ENCODE data around the gene SGMS1. TPM values are rescaled to one million over a fixed set of nuclear protein-coding genes. Genes with fewer than 3 reads are reported as not detected.
"Not testable (repeated sequence)": the region's sequence is repeated elsewhere in the genome, so short reads cannot be mapped to it uniquely, and the experiment has no call there.

SGMS1 gene
- total RNA-seq, 4 donors from 2014 or later, result 80.8 to 98.9 (median 90.7) TPM

- TF ChIP-seq POLR2A (IDR thresholded peaks at IDR 0.05), result no peak
- no peak for TF ChIP-seq CTCF (IDR thresholded peaks at IDR 0.05)
- no peak overlapping the region for H3K27ac ChIP-seq
Measured at GRCh38 chr10:50358411-50358810, 265.3 kb downstream of the SGMS1 start.

GRCh38 chr10:50356481-50356832 lies 267.3 kb downstream of the SGMS1 start:
- intact Hi-C loops (cut with DNase I); H3K4me3 ChIP-seq (replicated peaks in 1 of 3); H3K27ac ChIP-seq; DNase-seq; H3K27me3 ChIP-seq; H3K4me1 ChIP-seq; H3K36me3 ChIP-seq; H3K9me3 ChIP-seq: not testable (repeated sequence)
- 59 to 76% methylated on average over 1 of the region's 1 CpG for WGBS, 2 donors

More at GRCh38 chr10:50358411-50358810, 265.3 kb downstream of the SGMS1 start:
- no peaks in the 10 kb centered on the region for H3K36me3 ChIP-seq
- intact Hi-C loops (cut with DNase I), result no loop called here
- whole genome bisulfite sequencing, 2 donors, result 88 to 95% methylated on average over 2 of the region's 2 CpGs
- DNase-seq, result no peak
- H3K27me3 ChIP-seq, result no peaks in the 10 kb centered on the region
- peaks cover 3 to 5% of the 10 kb centered on the region in 2 donors for H3K4me1 ChIP-seq
- H3K9me3 ChIP-seq, result no peaks in the 10 kb centered on the region
- H3K4me3 ChIP-seq (replicated peaks in 1 of 3), result no peak overlapping the region

GRCh38 chr10:50355693-50356480 lies 267.9 kb downstream of the SGMS1 start:
- H3K9me3 ChIP-seq; H3K27ac ChIP-seq; intact Hi-C loops (cut with DNase I); H3K36me3 ChIP-seq; H3K4me1 ChIP-seq; H3K27me3 ChIP-seq; H3K4me3 ChIP-seq (replicated peaks in 1 of 3): not testable (repeated sequence)
- DNase-seq, result peak in 1 of 2 donors; percentile 12
- WGBS, 2 donors, result 73 to 91% methylated on average over 20 to 30 of the region's 33 CpGs

GRCh38 chr10:50351483-50352146 lies 272.1 kb downstream of the SGMS1 start:
- WGBS, 2 donors, result 93 to 94% methylated on average over 7 of the region's 7 CpGs
- Histone ChIP-seq H3K36me3 (no peaks in the 10 kb centered on the region), H3K4me1 (no peaks in the 10 kb centered on the region), H3K27ac (no peak overlapping the region), H3K27me3 (no peaks in the 10 kb centered on the region), H3K9me3 (no peaks in the 10 kb centered on the region), H3K4me3 (replicated peaks in 1 of 3) (no peak overlapping the region)
- intact Hi-C loops (cut with DNase I), result no loop called here
- TF ChIP-seq POLR2A (IDR thresholded peaks at IDR 0.05) (no peak), CTCF (IDR thresholded peaks at IDR 0.05) (no peak)
- no peak for DNase-seq

- H3K4me3 ChIP-seq (replicated peaks in 1 of 3), result no peak overlapping the region
- WGBS, 2 donors, result 92 to 95% methylated on average over 4 to 5 of the region's 5 CpGs
- no peaks in the 10 kb centered on the region for H3K4me1 ChIP-seq
- intact Hi-C loops (cut with DNase I), result no loop called here
- TF ChIP-seq POLR2A (IDR thresholded peaks at IDR 0.05), result no peak
- DNase-seq, result no peak
- no peaks in the 10 kb centered on the region for H3K9me3 ChIP-seq
- no peaks in the 10 kb centered on the region for H3K36me3 ChIP-seq
- H3K27me3 ChIP-seq, result no peaks in the 10 kb centered on the region
- no peak overlapping the region for H3K27ac ChIP-seq
Measured at GRCh38 chr10:50350366-50350765, 273.4 kb downstream of the SGMS1 start.

- Histone ChIP-seq H3K4me1 (no peaks in the 10 kb centered on the region), H3K9me3 (no peaks in the 10 kb centered on the region), H3K27ac (no peak overlapping the region), H3K4me3 (replicated peaks in 1 of 3) (no peak overlapping the region), H3K27me3 (no peaks in the 10 kb centered on the region), H3K36me3 (no peaks in the 10 kb centered on the region)
- intact Hi-C loops (cut with DNase I), result no loop called here
- 96 to 100% methylated on average over 1 of the region's 1 CpG for WGBS, 2 donors
- DNase-seq, result no peak
- TF ChIP-seq POLR2A (IDR thresholded peaks at IDR 0.05) (no peak), CTCF (IDR thresholded peaks at IDR 0.05) (no peak)
Measured at GRCh38 chr10:50349554-50349953, 274.2 kb downstream of the SGMS1 start.
